Heart right ventricle (tissue), 16 donors: Measurements from ENCODE around the gene CHN2. TPM values are rescaled to one million over a fixed set of nuclear protein-coding genes. Genes with fewer than 3 reads are reported as not detected.

Experiments used
- ATAC-seq, 8 donors: fragments of 200-7000 bp; cut with Tn5 transposase; one replicate each; pipeline ENCODE4 v1.9.1; 2020; ENCODE audit warnings: mild to moderate bottlenecking in 8 of 8, moderate library complexity in 8 of 8, moderate number of reproducible peaks in 1 of 8
- DNase-seq, 2 donors: peaks; one replicate each; pipeline ENCODE4 v3.0.0-alpha.2; 2020
- H3K27ac ChIP-seq, 10 donors: fragments of 200-600 bp; sonication (generic) in 2 of 10; one replicate each; pipeline versions ENCODE4 v1.5.0 to v1.8.0; 2020 to 2022; ENCODE audit warnings: mild to moderate bottlenecking in 3 of 10
- H3K27me3 ChIP-seq, 7 donors: fragments of 200-600 bp; one replicate each; pipeline ENCODE4 v1.8.0; 2021 to 2022; ENCODE audit warnings: mild to moderate bottlenecking in 2 of 7
- H3K36me3 ChIP-seq, 9 donors: fragments of 200-600 bp; sonication (generic) in 1 of 9; one replicate each; pipeline versions ENCODE4 v1.5.0 to v1.8.0; 2020 to 2022; ENCODE audit warnings: mild to moderate bottlenecking in 2 of 9
- H3K4me1 ChIP-seq, 9 donors: fragments of 200-600 bp; sonication (generic) in 1 of 9; one replicate each; pipeline versions ENCODE4 v1.5.0 to v1.8.0; 2020 to 2022; ENCODE audit warnings: mild to moderate bottlenecking in 4 of 9
- H3K4me3 ChIP-seq, 10 donors: fragments of 200-600 bp; sonication (generic) in 2 of 10; one replicate each; pipeline versions ENCODE4 v1.5.0 to v1.8.0; 2020 to 2022; ENCODE audit warnings: mild to moderate bottlenecking in 7 of 10, moderate library complexity in 2 of 10
- H3K9me3 ChIP-seq, 11 donors: fragments of 200-600 bp in 10 of 11; sonication (generic) in 2 of 11; one replicate each; pipeline versions ENCODE4 v1.5.0 to v1.8.0; 2013 to 2022; ENCODE audit warnings: mild to moderate bottlenecking in 2 of 11, control low read depth in 1 of 11, moderate library complexity in 1 of 11
- WGBS, 2 donors: extraction: QIAGEN DNeasy Blood & Tissue Kit; methylation state at CpG; one replicate each; pipeline ENCODE4 v1.1.7; 2013; ENCODE audit warnings: inconsistent platforms in 1 of 2; 5-methylcytosine and 5-hydroxymethylcytosine counted together
- intact Hi-C, 10 donors: fragments of 100-400 bp; cut with DNase I; formaldehyde crosslinking; loops; one replicate each; pipeline versions ENCODE4 v1.11.1 to v1.14.2; 2022
- polyA plus RNA-seq, 2 donors: library from polyadenylated mRNA; stranded (reverse); fragments of 200-250 nt; gene quantifications; one replicate each; pipeline ENCODE4 v1.2.3, GENCODE V29; 2013
- total RNA-seq, 10 donors: library from RNA; stranded (reverse); fragmentation: NEBNext Ultra II Directional in 3 of 10; extraction: Animal tissue kit (Norgen Biotek cat#: 25700) in 3 of 10; gene quantifications; one replicate each; pipeline versions ENCODE4 v1.2.1 to v1.2.4, GENCODE V29; 2021 to 2023
- TF ChIP-seq, protein P1 (sequence below), 9 donors: fragments of 200-600 bp; sonication (generic) in 2 of 9; IDR thresholded peaks; one replicate each; pipeline versions ENCODE4 v1.5.0 to v1.8.0; 2021 to 2022; ENCODE audit warnings: antibody characterized with exemption in 9 of 9, mild to moderate bottlenecking in 5 of 9, moderate library complexity in 1 of 9
- donor health status: Arrhythmogenic right ventricular cardiomyopathy.
- donor health status: ischemic (EF 13 %, LVEDD 7.1; RV severe dilation, severe dysfunction).
- donor health status: healthy with polysubstance abuse.
- donor health status: DM: no; HTN: yes; CAD: no.
- donor health status: DM: no; HTN: no; CAD: no.
- donor health status: ischemic (EF 25% LVEDD 6.9; RV normal size, moderate dysfunction).
- donor health status: ischemic (EF 25% LVEDD 5.7; RV mildly dilated, moderate dysfunction).
- donor health status: healthy.
- donor health status: DM: yes; HTN: yes; CAD: no.
- donor health status: Ischemic cardiomyopathy.
- donor health status: ischemic (EF 35%, LVEDD 5.7; RV mildly dilated, moderate dysfunction).
- donor health status: nonischemic (EF 11% LVEDD 7.7; RV severe dilation, severe dysfunction).
- donor health status: DM: yes; HTN: yes; CAD: no.
- donor health status: PGD.
- donor health status: ischemic (EF 29% LVEDD 5.4; RV normal size, mild dysfunction).
- donor health status: nonischemic (EF 23%, LVEDD 6.1; RV moderate dilation, normal function).

The CHN2 gene
- total and polyA plus RNA-seq, 12 donors, result 5.9 to 54.9 (median 22.6) TPM

DNA sequence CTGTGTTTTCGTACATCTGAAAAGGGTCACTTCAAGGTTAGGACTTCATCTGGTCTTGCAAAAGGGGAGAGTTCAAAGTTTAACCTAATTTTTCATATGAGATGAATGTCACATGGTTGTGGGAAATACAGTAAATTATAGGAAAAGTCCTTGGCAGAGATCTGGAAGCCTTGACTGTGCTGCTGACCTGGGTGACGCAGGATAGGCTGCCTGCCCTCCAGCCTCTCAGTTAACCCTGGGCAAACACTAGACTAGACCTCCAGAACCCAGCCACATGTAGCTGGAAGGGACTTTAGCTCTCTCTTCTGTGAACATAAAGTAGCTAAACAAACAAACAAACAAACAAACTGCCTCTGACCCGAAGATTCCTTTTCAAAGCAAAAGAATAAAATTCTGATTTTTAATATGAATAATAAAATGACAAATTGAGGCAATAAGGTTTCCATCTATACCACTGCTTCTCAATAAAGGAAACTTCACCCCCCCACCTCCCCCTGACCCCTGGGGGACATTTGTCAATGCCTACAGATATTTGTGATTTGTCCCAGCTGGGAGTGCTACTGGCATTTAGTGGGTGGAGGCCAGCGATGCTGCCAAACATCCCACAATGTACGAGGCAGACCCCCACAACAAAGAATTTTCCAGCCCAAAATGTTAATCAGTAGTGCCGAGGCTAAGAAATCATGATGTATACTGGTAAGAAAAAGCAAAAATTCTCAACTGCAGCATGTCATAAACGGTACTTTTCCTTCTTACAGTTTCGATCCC, 293.8 kb downstream of the CHN2 start:
- peak in 2 of 8 donors; percentile 11 to 23 for ATAC-seq
- H3K36me3 ChIP-seq, result no peaks in the 10 kb centered on the region
- H3K27ac ChIP-seq, result peak overlapping the region in 7 of 10 donors; percentile 18 to 77 (median 50)
- WGBS, 2 donors, result 50 to 57% methylated on average over 8 of the region's 8 CpGs
- no peak for DNase-seq
- H3K4me3 ChIP-seq, result peak overlapping the region in 1 of 10 donors; percentile 6
- H3K9me3 ChIP-seq, result no peaks in the 10 kb centered on the region
- H3K4me1 ChIP-seq, result peaks cover 0 to 48% (median 19%) of the 10 kb centered on the region in 9 donors
- no peaks in the 10 kb centered on the region for H3K27me3 ChIP-seq
- intact Hi-C loops, result no loop called here
- TF ChIP-seq, protein P1, sequence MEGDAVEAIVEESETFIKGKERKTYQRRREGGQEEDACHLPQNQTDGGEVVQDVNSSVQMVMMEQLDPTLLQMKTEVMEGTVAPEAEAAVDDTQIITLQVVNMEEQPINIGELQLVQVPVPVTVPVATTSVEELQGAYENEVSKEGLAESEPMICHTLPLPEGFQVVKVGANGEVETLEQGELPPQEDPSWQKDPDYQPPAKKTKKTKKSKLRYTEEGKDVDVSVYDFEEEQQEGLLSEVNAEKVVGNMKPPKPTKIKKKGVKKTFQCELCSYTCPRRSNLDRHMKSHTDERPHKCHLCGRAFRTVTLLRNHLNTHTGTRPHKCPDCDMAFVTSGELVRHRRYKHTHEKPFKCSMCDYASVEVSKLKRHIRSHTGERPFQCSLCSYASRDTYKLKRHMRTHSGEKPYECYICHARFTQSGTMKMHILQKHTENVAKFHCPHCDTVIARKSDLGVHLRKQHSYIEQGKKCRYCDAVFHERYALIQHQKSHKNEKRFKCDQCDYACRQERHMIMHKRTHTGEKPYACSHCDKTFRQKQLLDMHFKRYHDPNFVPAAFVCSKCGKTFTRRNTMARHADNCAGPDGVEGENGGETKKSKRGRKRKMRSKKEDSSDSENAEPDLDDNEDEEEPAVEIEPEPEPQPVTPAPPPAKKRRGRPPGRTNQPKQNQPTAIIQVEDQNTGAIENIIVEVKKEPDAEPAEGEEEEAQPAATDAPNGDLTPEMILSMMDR (IDR thresholded peaks at IDR 0.05), result no peak

DNA sequence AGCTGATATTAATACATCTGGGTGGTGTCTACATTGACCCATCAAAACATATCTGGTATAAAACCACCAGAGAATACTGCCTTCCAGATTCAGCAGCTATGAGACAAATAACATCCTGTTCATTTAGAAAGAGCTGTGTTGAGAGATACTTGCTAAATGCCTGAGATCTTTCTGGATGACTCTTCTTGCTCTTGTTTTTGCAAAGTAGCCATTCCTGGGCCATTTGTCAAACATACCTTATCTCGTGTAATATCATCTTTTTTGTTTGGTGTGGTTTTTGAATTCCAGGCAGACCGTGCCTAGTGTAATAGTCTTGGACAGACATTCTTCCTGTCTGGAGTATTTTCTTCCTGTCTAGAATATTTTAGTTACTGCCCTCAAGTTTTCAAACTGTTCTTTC, 294.4 kb downstream of the CHN2 start:
- DNase-seq, result no peak
- no peaks in the 10 kb centered on the region for H3K36me3 ChIP-seq
- 25 to 45% methylated on average over 2 of the region's 2 CpGs for WGBS, 2 donors
- peak overlapping the region in 2 of 10 donors; percentile 3 to 6 for H3K4me3 ChIP-seq
- peaks cover 0 to 44% (median 19%) of the 10 kb centered on the region in 9 donors for H3K4me1 ChIP-seq
- no peaks in the 10 kb centered on the region for H3K27me3 ChIP-seq
- ATAC-seq, result peak in 7 of 8 donors; percentile 30 to 71 (median 58)
- intact Hi-C loops, result no loop called here
- H3K9me3 ChIP-seq, result no peaks in the 10 kb centered on the region
- peak overlapping the region in 8 of 10 donors; percentile 18 to 77 (median 50) for H3K27ac ChIP-seq
- TF ChIP-seq, protein P1 (IDR thresholded peaks at IDR 0.05), result no peak

DNA sequence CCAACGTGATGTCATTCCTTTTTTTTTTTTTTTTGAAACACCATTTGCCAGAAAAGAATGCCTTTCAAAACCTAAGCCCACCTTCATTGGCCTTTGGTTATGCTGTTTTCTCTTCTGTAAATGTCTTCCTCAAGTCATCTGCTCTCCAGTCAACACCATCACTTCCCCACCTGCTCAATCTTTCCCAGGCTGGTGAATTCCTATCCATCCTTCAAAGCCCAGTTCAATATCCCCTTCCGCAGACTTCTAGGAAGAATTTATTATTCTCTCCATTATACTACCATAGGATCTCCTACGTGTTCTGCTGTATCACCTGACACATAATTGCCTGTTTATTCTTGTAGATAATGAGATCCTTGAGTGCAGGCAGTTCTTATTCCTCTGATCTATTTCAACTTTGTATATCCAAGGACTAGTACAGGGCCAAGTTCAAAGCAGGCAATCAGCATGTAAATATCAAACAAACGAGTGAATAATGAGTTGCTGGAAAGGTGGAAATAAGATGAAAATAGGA, 295.6 kb downstream of the CHN2 start:
- intact Hi-C loops, result no loop called here
- DNase-seq (no peak), ATAC-seq (no peak)
- Histone ChIP-seq H3K4me1 (peaks cover 0 to 43% (median 19%) of the 10 kb centered on the region in 9 donors), H3K4me3 (no peak overlapping the region), H3K27me3 (no peaks in the 10 kb centered on the region), H3K9me3 (no peaks in the 10 kb centered on the region), H3K27ac (peak overlapping the region in 2 of 10 donors; percentile 72 to 77), H3K36me3 (no peaks in the 10 kb centered on the region)
- 89 to 91% methylated on average over 4 of the region's 4 CpGs for WGBS, 2 donors
- TF ChIP-seq, protein P1 (IDR thresholded peaks at IDR 0.05), result no peak

DNA sequence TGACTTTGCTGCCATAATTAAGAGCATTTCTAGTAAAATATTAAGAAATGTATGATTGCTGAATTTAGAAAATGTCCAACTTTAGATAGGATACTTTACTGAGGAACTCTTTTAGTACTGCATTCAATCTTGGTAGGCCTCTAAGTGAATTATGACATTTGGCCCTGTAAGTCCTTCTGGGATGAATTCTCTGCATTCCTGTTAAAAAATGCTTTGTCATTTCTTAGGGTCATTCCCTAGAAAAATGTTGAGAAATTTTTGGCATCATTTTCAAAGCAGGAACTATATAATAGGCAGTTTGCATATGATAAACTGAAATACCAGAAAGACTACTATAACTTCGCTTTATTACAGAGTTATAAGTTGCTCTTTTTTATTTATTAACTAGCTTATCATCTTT, 299.8 kb downstream of the CHN2 start:
- no peak for ATAC-seq
- 85 to 86% methylated on average over 1 of the region's 1 CpG for WGBS, 2 donors
- Histone ChIP-seq H3K4me3 (no peak overlapping the region), H3K9me3 (no peaks in the 10 kb centered on the region), H3K27me3 (no peaks in the 10 kb centered on the region), H3K4me1 (peaks cover 0 to 12% (median 0%) of the 10 kb centered on the region in 9 donors), H3K27ac (no peak overlapping the region), H3K36me3 (peaks cover 0 to 11% (median 0%) of the 10 kb centered on the region in 9 donors)
- intact Hi-C loops, result no loop called here
- TF ChIP-seq, protein P1 (IDR thresholded peaks at IDR 0.05), result no peak
- no peak for DNase-seq
